Fibroblast of lung (primary cell): Measurements from ENCODE around the gene C19orf81.

Source experiments
- CTCF ChIP-seq, 2 donors: IDR thresholded peaks in 1 of 2; conservative IDR thresholded peaks in 1 of 2; 1 replicate in 1 of 2; 2 replicates in 1 of 2; pipeline ENCODE4 v1.5.1; 2011 to 2012; ENCODE audit warnings: low read length in 2 of 2, control low read depth in 1 of 2, inconsistent platforms in 1 of 2, low read depth in 1 of 2, mild to moderate bottlenecking in 1 of 2
- EZH2 ChIP-seq: IDR thresholded peaks from 2 replicates; pipeline ENCODE4 v1.5.1; 2012; ENCODE audit warnings: low read length, control low read depth, mild to moderate bottlenecking; ENCODE audit errors: missing control alignments

GRCh38 chr19:50667177-50667758 lies 18.0 kb downstream of the C19orf81 start:
- no peak for TF ChIP-seq CTCF (conservative IDR thresholded peaks at IDR 0.05 in 1 of 2, IDR thresholded peaks at IDR 0.05 in 1 of 2; ENCODE audit: low read depth in 1 of 2, low read length in 2 of 2)
- peak; percentile 21 for TF ChIP-seq EZH2
